ENCODE results near the gene NOD1.

- TF ChIP-seq POLR2AphosphoS5 (IDR thresholded peaks at IDR 0.05) = no peak
- TF ChIP-seq, protein P1, sequence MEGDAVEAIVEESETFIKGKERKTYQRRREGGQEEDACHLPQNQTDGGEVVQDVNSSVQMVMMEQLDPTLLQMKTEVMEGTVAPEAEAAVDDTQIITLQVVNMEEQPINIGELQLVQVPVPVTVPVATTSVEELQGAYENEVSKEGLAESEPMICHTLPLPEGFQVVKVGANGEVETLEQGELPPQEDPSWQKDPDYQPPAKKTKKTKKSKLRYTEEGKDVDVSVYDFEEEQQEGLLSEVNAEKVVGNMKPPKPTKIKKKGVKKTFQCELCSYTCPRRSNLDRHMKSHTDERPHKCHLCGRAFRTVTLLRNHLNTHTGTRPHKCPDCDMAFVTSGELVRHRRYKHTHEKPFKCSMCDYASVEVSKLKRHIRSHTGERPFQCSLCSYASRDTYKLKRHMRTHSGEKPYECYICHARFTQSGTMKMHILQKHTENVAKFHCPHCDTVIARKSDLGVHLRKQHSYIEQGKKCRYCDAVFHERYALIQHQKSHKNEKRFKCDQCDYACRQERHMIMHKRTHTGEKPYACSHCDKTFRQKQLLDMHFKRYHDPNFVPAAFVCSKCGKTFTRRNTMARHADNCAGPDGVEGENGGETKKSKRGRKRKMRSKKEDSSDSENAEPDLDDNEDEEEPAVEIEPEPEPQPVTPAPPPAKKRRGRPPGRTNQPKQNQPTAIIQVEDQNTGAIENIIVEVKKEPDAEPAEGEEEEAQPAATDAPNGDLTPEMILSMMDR (IDR thresholded peaks at IDR 0.05) = no peak
- no peak for TF ChIP-seq EP300 (IDR thresholded peaks at IDR 0.05)
Observed at GRCh38 chr7:30453921-30454320, 24.7 kb downstream of the NOD1 start.

Data from sigmoid colon (tissue), 4 donors.